LNCaP clone FGC (cell line): Measurements from ENCODE around the gene RELA.
"Not testable (repeated sequence)": the region's sequence is repeated elsewhere in the genome, so short reads cannot be mapped to it uniquely, and the experiment has no call there.

Experiments
- DNase-seq: peaks from one replicate; pipeline ENCODE4 v3.0.0-alpha.2; 2011; ENCODE audit warnings: low read depth
- H3K4me3 ChIP-seq: 2 replicates; pipeline ENCODE4 v1.5.1; 2011; ENCODE audit warnings: mild to moderate bottlenecking, low read depth, low read length, control low read depth
- CTCF ChIP-seq: IDR thresholded peaks from 2 replicates; pipeline ENCODE4 v1.5.1; 2012; ENCODE audit warnings: mild to moderate bottlenecking; ENCODE audit not compliant: control insufficient read depth, insufficient read depth; ENCODE audit errors: extremely low read depth

The RELA gene

GRCh38 chr11:65695459-65696241, 32.9 kb upstream of the RELA start:
- peak; percentile 87 for DNase-seq
- TF ChIP-seq CTCF = no peak
- no peak overlapping the region for H3K4me3 ChIP-seq

DNA sequence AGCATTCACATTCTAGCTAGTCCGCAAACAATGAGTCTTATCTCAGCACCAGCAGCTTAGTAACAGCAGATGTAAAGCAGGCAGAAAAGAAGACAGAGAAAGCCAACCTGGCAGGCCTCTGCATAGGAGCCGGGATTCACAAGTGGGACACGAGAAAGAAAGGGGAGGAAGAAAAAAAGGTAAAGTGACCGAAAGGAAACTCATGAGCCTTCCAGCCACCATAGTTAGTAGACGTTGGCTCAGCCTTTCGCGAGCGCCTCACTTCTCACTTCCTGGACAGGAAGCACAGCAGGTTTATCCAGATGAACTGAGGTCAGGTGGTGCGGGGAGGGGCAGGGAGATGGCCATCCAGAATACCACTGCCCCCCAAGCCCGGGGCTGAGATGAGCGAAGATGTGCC, 29.7 kb upstream of the RELA start:
- no peak for TF ChIP-seq CTCF
- H3K4me3 ChIP-seq = no peak overlapping the region
- no peak for DNase-seq

- H3K4me3 ChIP-seq, DNase-seq: not testable (repeated sequence)
These were observed 29.1 kb upstream of the RELA start for GRCh38 chr11:65691847-65692246.

DNA sequence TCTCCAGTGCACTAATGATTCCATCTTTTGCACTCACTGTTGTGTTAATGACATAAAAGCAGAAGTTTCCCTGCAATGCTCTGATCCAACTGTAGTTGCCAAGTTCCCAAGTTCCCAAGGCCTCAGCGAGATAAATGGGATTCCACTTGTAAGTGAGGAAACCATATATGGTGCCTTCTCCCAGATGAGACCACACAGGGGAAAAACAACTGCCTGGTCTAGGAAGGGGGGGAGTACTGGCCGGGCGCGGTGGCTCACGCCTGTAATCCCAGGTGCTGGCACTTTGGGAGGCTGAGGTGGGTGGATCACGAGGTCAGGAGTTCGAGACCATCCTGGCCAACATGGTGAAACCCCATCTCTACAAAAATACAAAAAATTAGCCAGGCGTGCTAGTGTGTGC, 23.3 kb upstream of the RELA start:
- no peak for DNase-seq
- TF ChIP-seq CTCF = no peak
- no peak overlapping the region for H3K4me3 ChIP-seq

DNA sequence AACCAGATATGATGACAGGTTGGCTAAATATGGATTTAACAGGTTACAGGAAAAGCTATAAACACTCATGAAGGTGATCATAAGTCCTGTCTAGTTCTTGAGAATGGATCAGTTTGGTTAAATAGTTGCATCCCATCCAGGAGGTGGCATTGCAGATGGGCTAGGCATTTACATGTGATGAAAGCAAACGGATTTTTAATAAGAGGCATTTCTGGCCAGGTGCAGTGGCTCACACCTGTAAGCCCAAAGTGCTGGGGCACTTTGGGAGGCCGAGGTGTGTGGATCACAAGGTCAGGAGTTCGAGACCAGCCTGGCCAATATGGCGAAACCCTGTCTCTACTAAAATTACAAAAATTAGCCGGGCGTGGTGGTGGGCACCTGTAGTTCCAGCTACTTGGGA, 20.8 kb upstream of the RELA start:
- not testable (repeated sequence) for DNase-seq, H3K4me3 ChIP-seq

DNA sequence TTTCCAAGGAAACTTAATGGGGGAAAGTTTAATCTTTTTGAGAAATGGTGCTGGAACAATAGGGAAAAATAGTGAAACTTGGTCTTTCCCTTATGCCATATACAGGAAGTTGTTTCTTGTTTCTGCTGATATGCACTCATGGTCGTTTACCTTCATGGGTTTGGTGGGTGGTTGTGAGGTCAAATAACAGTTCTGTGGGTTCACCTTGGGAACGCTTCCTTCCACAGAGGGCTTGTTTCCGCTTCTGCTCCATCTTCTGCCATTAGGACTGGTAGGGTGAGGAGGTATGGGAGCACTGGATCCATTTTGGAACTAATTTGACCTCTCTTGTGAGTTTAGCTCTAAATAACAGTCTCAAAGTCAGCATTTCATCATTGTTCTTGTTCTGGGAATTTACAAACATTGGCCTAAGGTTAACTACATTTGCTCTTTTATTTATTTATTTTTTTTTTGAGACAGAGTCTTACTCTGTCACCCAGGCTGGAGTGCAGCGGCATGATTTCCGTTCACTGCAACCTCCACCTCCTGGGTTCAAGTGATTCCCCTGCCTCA, 17.6 kb upstream of the RELA start:
- H3K4me3 ChIP-seq = no peak overlapping the region
- no peak for TF ChIP-seq CTCF
- no peak for DNase-seq

- TF ChIP-seq CTCF = no peak
These were observed 10.3 kb upstream of the RELA start for GRCh38 chr11:65672982-65673381.

DNA sequence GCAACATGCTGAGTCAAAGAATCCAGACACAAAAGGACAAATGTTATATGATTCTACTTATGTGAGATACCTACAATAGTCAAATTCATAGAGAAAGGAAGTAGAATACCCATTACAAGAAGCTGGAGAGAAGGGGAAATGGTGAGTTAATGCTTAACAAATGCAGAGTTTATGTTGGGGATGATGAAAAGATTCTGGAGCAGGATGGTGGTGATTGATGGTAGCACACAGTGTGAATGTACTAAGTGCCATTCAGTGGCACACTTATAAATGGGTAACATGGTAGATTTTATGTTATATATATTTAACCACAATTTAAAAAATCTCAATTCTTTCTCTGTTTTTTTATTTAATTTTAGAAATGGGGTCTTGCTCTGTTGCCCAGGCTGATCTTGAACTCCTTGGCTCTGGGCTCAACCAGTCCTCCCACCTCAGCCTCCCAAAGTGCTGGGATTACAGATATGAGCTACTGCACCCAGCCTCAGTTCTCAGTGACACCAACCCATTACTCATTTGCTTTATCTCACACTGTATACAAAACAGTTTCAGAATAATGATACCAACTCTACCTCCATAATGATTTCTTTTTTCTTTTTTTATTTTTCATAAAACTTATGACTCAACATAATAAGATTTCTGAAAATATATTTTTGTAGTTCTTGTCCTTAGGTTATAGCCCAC, 9.6 kb upstream of the RELA start:
- no peak overlapping the region for H3K4me3 ChIP-seq
- TF ChIP-seq CTCF = no peak
- DNase-seq = no peak

More at GRCh38 chr11:65672982-65673381, 10.3 kb upstream of the RELA start:
- H3K4me3 ChIP-seq = no peak overlapping the region
- DNase-seq = no peak
